ENCODE measurements around the gene DQX1.

DQX1 gene

GRCh38 chr2:74502720-74503505 is 23.1 kb downstream of the DQX1 start:
- no peak overlapping the region for H3K27ac ChIP-seq
- TF ChIP-seq, protein P1, sequence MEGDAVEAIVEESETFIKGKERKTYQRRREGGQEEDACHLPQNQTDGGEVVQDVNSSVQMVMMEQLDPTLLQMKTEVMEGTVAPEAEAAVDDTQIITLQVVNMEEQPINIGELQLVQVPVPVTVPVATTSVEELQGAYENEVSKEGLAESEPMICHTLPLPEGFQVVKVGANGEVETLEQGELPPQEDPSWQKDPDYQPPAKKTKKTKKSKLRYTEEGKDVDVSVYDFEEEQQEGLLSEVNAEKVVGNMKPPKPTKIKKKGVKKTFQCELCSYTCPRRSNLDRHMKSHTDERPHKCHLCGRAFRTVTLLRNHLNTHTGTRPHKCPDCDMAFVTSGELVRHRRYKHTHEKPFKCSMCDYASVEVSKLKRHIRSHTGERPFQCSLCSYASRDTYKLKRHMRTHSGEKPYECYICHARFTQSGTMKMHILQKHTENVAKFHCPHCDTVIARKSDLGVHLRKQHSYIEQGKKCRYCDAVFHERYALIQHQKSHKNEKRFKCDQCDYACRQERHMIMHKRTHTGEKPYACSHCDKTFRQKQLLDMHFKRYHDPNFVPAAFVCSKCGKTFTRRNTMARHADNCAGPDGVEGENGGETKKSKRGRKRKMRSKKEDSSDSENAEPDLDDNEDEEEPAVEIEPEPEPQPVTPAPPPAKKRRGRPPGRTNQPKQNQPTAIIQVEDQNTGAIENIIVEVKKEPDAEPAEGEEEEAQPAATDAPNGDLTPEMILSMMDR (conservative IDR thresholded peaks at IDR 0.05) = no peak

DNA sequence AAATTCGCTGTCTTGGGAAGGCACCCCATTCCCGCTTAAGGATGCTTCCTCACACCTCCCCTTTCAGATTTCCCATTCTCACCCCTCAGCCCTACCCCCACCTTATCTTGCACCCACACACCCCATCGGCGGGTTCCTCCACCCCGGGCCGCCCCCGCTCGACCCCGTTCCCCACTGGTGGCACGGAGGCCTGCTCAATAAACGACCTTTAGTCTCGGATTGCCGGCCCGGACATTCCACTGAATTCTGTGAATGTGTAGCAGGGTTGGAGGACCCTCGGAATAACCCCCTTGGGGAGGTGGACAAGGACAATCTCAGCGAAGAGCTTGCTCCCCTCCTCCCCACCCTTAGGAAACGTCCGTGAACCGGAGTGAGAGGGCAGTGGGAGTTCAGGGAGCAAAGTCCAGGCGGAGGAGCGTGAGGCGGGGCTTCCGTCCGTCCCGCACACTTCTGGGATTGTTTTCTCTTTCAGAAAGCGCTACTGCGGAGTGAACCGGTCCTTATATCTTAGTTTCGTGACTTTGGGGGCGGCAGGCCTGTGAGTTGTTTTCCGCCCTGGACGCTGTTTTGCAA is 23.8 kb downstream of the DQX1 start:
- TF ChIP-seq, protein P1 (conservative IDR thresholded peaks at IDR 0.05) = no peak
- H3K27ac ChIP-seq = no peak overlapping the region

DNA sequence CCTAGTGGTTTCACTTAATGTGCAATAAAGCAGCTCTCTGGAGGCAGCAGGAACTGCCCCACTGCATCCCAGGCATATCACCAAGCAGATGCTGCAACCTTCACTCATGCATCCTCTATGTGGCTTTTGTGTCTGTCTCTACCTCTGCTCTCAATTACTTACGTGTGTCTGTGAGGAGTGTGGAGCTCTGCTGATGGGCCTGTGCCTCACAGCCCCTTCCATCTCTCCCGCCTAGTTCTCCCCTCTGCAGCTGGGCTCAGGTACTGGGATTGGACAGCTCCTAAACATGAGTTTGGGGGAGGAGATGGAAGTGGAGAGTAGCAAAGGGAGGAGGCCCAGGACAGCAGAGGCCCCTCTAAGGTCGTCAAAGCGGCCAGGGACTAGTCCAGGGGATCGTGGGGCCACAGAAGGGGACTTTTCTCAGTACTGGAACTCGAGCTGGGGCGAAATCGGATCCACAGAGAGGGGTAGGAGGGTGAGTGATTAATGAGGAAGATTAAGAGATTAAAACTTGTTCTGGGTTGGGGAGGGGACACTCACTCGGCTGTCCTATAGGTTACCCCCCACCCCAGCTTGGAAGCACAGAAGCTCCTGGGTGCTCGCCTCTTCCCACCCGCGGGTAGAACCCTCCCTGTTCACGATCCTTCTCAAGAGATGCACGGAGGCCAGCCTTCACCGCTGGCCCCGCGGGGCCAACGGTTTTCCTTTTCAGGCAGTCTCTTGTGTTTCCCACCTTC is 24.5 kb downstream of the DQX1 start:
- TF ChIP-seq, protein P1 (conservative IDR thresholded peaks at IDR 0.05) = no peak
- H3K27ac ChIP-seq = no peak overlapping the region

GRCh38 chr2:74500578-74500946 is 25.5 kb downstream of the DQX1 start:
- H3K27ac ChIP-seq = no peak overlapping the region
- TF ChIP-seq, protein P1 (conservative IDR thresholded peaks at IDR 0.05) = no peak

DNA sequence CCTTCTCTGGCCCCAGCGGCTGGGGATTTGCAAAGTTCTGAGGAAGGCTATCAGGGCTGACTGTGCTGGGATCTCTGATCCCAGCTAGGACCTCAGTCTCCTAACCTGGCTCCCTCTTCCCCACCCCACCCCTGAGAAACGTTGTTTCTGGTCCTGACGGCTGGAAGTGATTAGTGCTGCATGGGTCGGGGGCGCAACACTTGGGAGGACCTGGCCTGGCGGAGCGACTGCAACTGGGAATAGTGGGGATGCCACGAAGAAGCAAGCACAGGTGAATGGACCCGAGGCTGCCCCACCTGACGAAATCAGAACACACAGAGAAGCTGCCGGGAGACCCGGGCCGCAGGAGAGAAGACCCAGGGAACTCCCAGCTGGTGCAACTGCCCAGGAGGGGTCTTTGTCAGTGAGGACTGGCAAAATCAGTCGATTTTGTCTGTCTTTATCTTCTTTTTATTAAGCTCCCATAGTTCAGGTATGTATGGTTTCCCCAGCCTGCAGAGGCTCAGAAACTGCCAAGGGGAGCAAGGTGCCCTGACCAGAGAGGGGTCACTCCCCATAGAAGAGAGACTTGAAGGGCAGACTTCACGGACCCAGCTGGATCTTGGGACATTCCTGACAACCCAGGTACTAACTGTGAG is 26.0 kb downstream of the DQX1 start:
- H3K27ac ChIP-seq = no peak overlapping the region

DNA sequence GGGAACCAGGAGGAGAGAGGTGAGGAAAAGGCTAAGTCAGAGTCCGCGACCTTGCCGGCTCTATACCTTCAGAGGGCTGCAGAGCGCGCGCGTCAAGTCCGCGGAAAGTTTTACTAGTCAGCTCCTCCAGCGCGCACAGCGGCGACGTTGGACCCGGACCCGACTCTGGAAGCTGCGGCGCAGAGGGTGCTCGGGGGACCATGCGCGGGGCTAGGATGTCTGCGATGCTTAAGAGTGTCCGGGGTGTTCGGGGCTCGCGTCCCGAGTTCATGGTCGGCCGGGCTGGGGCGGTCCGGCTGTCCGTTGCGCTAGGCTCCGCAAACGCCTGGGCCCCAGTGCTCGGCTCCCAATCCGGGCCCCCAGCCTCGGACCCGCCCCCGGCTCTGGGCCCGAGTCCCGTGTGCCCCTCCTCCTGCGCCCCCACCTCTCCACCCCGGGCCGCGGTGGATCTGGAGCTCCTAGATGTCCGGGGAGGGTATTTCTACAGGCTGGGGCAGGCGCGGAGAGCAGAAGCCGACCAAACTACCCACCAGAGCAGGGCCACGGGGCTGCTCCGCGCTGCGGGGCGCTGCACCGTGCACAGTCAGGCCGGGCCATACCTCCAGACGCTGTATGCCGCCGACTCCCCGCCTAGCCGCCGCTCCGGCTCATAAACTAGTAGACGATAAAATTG is 26.6 kb downstream of the DQX1 start, which contains the start of gene LBX2:
LBX2 (minus strand) TSS at position 337 of the 673 bp plus-strand sequence; CDS start at position 271, 66 bp downstream.
- TF ChIP-seq, protein P1 (conservative IDR thresholded peaks at IDR 0.05) = no peak
- H3K27ac ChIP-seq = no peak within 1 kb of the TSS; the same call in 1 of the 2 replicates

More for the DNA sequence above, 26.0 kb downstream of the DQX1 start:
- TF ChIP-seq, protein P1 (conservative IDR thresholded peaks at IDR 0.05) = no peak
